Measurements from ENCODE around the gene HAPLN1.

DNA sequence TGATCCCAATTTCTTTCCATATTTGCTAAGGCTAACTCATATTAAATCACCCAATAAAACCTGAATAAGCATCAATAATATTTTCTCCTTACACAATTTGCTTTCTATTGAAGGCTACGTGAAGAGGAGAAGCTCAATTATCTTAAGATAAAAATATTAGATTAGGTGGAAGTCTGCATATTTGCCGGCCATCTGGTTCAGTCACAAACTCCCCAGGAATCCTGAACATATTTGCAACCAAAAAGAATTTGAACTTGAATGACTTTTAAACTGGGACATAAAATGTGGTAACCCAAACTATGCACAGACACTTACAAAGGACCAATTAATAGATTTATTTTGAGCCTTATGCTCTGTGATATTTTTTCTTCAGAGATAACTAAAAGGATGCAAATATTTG lies 92.3 kb downstream of the HAPLN1 start:
- TF ChIP-seq, protein P1, sequence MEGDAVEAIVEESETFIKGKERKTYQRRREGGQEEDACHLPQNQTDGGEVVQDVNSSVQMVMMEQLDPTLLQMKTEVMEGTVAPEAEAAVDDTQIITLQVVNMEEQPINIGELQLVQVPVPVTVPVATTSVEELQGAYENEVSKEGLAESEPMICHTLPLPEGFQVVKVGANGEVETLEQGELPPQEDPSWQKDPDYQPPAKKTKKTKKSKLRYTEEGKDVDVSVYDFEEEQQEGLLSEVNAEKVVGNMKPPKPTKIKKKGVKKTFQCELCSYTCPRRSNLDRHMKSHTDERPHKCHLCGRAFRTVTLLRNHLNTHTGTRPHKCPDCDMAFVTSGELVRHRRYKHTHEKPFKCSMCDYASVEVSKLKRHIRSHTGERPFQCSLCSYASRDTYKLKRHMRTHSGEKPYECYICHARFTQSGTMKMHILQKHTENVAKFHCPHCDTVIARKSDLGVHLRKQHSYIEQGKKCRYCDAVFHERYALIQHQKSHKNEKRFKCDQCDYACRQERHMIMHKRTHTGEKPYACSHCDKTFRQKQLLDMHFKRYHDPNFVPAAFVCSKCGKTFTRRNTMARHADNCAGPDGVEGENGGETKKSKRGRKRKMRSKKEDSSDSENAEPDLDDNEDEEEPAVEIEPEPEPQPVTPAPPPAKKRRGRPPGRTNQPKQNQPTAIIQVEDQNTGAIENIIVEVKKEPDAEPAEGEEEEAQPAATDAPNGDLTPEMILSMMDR (IDR thresholded peaks at IDR 0.05), result no peak
- no peak for TF ChIP-seq MAX (IDR thresholded peaks at IDR 0.05)

Data from A549 (cell line).